Stimulated activated CD8-positive, alpha-beta memory T cell treated with anti-CD3 and anti-CD28 coated beads, Interleukin-4, amount 100 ng/mL, for 4 hours (primary cell): ENCODE data around the gene FKRP.
"Not testable (repeated sequence)": the region's sequence is repeated elsewhere in the genome, so short reads cannot be mapped to it uniquely, and the experiment has no call there.

Experiments
- DNase-seq, 2 donors: peaks; one replicate each; pipeline ENCODE4 v3.0.0-alpha.2; 2020; ENCODE audit warnings: low read depth in 2 of 2, low spot score in 1 of 2

FKRP gene, protein sequence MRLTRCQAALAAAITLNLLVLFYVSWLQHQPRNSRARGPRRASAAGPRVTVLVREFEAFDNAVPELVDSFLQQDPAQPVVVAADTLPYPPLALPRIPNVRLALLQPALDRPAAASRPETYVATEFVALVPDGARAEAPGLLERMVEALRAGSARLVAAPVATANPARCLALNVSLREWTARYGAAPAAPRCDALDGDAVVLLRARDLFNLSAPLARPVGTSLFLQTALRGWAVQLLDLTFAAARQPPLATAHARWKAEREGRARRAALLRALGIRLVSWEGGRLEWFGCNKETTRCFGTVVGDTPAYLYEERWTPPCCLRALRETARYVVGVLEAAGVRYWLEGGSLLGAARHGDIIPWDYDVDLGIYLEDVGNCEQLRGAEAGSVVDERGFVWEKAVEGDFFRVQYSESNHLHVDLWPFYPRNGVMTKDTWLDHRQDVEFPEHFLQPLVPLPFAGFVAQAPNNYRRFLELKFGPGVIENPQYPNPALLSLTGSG

DNA sequence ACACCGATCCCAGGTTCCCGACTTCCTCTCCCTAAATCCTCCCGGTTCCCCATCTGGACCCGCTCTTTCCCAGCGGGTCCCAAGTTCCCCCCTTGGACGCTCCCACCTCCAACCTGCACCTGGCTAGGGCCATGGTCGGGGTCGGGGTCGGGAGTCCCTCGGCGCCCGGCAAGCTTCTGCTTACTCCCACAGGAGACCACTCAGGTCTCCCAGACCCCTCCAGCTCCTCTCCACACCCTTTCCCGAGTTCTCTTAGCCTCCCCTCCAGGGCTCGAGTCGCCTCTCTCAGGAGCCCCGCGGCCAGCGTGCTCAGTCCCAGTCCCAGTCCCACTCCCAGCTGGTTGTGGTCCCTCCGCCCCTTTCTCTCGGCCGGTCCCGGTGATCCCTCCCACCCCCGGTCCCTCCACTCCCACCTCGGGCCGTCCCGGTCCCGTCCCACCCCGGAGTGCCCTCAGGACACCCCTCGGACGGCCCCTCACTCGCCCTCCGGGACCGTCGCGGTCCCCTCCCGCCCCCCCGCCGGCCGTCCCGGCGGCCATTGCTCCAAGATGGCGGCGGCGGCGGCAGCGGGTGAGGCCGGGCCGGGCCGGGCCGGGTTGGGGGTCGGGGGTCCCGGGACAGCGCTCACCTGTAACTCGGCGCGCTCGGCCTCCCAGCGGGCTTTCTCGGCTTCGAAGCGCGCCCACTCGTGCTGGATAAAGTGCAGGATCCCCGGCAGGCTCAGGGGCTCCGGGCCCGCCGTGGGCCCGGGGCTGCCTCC, at the start of gene FKRP:
TSS of gene FKRP (plus strand) at position 537 of the 760 bp plus-strand sequence. CDS start 9,394 bp downstream, outside the sequence.
- no peak for DNase-seq

DNA sequence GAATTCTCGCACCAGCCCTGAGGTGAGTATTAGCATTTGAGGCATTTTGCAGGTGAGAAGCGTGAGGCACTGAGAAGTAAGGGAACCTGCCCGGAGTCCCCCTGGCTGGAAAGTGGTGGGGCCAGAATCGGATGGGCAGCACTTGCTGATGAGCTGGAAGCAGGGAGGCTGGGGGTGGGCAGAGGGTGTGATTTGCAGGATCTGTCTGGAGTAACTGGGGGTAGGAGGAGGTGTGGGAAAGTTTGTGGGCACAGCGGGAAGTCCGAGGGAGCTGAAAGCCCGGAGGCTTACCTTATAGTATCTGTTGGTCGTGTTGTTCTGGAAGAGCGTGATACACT, 49.0 kb upstream of the FKRP start:
- DNase-seq, result no peak

DNA sequence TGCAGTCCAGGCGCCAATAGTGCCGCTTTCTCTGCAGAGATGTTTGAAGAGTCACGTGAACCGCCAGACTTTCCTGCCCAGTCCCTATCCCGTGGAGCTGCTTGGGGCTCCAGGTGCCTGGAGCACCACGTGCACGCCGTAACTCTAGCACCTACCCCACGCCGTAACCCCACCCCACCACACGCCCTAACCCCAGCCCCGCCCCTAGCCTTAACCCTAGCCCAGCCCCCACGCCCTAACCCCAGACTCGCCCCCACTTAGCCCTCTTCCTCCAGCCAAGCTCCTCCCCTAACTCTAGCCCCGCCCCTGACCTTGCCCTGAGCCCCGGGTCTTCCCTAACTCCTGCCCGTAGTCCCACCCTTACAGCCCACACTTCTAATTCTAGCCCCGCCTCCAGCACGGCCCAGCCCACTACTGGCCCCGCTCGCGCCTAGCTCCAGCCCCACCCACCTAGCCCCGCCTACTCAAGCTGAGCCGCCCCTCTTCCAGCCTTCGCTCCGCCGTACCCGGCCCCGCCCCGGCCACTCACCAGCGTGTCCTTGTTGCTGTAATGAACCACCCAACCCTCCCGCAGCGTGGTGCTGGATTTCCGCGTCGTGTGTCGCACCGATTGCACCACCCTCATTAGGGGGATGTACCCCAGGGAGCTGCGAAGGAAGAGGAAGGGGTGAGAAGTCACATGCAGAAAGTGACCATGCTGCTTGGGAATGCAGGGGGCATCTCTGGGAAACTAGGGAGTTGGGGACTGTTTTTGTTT, 48.5 kb upstream of the FKRP start:
- no peak for DNase-seq

DNA sequence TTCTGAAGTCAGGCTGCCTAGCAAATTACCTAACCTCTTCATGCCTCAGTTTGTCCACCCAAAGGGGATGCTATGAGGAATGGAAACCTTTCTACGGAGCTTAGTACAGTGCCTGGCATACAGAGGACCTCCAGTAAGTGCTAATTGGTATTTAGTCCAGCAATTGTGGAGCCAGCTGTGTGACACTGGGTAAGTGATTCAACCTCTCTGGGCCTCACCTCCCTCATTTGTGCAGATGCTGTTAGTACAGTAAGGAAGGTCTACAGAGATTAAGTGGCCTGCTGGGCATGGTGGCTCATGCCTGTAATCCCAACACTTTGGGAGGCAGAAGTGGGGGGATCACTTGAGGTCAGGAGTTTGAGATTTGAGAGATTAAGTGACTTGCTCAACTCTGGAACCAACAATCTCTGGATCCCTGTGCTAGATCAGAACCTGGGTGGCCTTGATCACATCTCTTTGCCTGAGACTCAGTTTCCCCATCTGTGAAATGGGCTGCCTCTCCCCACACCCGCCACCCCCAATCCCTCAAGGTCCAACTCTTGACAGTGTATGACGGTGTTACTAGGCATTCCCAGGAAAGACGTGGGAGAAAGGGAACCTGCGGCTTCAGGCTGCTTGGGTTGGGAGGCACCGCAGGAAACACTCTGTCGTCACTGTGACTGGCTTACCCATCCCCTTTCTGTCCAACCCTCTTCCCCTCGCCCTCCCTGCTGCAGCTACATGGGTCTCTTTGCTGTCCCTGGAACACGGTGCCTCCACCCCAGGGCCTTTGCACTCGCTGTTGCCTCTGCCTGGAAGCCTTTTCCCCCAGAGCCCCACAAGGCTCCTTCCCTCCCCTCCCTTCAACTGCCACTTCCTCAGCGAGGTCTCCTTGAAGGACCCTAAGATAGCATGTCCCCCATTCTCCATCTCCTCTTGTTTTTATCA, 47.2 kb upstream of the FKRP start:
- DNase-seq, result no peak

DNA sequence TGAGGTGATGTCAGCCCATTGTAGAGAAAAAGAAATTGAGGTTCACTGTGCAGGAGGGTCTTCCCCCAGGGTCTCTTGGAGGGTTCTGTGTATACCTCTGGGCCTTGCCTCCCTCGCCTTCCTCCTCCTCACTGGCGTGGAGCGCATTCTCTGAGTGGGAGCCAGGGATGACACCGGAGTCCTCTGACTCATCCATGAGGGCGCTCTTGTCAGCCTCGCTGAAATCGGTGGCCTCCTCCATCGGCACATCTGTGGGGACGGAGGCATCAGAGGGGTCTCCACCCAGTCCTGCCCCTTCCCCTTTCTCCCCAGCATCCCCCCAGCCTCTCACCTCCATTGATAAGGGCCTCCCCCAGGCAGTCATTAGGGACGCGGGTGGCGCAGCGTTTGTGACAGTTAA, 45.2 kb upstream of the FKRP start:
- no peak for DNase-seq

DNA sequence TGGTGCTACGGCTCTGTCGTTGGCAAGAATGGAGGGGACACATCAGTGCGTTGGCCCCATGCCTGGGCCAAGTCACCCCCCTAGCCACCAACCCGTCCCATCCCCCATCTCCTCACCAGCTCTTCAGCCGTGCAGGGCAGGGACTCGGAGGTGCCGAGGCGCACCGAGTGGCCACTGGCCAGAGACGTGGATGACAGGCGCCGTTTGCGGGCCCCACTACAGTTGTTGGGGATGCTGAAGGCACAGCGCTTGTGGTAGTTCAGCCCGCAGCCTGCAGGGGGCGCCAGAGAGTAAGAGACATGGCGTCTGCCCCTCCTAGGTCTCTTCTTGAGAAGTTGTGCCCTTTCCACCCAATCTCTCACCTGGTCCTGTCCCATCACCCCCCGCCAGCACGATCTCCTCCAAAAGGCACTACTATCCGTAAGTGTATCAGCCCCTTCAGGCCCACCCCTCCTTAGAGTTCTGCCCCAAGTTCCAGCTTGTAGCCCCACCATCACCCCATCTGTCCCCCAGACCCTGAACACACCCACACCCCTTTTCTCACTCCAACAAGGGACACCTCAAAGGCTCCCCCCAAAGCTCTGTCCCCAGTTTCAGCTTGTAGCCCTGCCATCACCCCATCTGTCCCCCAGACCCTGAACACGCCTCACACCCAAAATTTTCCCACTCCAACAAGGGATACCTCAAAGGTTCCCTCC, 41.3 kb upstream of the FKRP start:
- peak; percentile 66 to 95 for DNase-seq

DNA sequence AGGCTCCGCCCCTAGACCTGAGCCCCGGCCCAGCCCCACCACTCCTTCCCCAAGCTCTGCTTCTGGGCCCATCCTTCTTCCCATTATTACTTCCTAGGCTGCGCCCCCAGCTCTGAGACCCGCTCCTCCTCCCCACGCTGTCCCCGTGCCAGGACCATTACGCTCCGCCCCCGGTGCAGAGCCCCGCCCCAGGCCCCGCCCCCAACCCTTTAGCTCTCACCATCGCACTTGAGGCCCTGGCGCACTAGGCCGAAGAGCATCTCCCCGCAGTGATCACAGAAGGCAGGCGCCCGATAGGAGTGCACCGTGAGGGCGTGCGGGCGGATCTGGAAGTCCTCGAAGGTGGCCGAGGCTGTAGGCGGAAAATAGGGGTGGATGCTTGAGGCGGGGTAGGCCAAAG, 35.2 kb upstream of the FKRP start:
- DNase-seq, result no peak

DNA sequence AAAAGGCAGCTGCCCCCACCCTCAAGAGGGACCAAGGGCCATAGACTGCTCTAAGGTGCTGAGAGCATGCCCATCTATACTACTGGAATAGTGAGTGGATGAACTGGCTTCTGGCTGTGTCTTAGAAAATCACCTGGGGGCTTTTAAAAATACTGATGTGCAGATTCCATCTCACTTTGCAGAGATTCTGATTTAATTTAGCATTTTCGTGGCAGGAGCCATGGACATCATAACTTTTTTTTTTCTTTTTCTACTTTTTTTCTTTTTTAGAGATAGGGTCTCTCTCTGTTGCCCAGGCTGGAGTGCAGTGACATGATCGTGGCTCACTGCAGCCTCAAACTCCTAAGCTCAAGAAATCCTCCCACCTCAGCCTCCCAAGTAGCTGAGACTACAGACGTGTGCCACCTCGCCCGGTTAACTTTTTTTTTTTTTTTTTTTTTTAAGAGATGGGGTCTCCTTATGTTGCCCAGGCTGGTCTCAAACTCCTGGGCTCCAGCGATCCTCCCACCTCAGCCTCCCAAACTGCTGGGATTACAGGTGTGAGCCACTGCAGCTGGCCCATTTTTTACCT, 33.0 kb upstream of the FKRP start:
- DNase-seq, result not testable (repeated sequence)

DNA sequence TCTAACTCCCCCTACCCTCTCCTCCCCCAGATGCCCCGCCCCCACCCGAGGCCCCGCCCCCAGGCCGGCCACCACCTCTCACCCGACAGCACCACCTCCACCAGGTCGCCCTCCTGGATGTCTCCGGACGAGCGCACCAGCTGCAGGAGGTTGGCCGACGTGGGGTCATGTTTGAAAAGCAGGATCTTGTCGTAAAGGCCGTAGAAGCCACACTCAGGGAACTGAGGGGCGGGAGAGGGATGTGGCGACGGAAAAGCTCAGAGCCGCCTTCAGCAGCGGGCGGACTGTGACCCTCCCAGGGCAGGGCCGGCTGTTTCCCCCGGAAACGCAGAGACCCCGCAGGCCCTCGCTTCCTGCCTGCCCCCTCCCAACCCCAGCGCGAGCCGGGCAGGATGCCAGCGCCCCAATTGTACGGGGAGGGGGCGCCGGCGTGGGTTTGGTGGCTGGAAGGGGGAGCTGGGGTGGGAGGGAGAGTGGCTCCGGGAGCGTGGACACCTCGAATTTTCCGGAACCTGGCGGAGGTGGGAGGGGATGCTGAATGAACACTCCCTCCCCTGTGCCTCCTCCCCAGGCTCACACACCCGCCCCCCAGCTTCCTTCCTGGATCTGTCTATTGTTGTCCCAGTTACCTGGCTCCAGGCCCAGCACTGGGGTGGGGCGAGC, 31.9 kb upstream of the FKRP start:
- peak; percentile 48 to 62 for DNase-seq

DNA sequence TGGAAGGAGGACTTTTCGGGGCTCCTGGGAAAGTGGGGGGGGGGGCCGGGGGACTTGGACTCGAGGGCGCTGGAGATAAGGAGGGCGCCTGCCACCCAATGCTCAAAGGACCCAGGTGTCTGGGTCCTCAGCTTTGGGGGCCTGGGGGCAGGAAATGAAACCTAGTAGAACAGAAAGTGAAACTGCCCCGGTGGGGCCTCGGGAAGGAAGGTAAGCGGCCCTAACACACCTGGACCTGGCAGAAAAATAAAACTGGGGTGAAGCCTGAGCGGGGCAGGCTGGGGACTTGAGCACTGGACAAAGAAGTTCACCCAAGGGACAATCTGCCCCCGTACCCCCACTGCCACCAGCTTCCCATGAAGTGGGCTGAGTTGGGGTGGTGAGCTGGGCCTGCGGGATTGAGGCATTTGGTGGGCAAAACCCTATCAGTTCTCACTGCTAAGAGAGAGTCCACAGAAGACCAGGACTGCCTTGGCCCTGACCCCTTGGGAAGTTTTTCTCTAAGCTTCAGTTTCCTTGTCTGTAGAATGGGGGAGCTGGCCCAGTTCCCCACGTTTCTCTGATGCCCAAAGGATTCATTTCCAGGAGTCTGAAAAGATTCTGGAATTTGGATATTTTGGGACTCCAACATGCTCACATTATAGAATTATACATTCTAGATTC, 31.3 kb upstream of the FKRP start:
- peak in 1 of 2 donors; percentile 33 for DNase-seq

DNA sequence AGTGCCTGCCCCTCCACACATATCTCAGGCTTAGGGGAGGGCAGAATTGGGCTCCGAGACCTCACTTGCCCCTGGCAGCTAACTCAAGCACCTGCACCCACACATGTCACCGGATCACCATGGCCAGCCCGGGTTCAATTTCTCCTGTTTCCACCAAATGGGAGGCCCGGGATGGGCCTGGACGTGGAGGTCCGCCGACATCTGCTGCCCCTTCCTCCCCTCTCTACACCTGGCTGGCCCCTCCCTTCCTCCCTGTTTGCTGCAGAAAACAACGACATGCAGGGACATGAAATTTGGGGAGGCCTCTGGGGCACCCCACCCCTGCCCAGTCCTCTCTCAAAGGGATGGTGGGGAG, 30.3 kb upstream of the FKRP start:
- DNase-seq, result no peak

DNA sequence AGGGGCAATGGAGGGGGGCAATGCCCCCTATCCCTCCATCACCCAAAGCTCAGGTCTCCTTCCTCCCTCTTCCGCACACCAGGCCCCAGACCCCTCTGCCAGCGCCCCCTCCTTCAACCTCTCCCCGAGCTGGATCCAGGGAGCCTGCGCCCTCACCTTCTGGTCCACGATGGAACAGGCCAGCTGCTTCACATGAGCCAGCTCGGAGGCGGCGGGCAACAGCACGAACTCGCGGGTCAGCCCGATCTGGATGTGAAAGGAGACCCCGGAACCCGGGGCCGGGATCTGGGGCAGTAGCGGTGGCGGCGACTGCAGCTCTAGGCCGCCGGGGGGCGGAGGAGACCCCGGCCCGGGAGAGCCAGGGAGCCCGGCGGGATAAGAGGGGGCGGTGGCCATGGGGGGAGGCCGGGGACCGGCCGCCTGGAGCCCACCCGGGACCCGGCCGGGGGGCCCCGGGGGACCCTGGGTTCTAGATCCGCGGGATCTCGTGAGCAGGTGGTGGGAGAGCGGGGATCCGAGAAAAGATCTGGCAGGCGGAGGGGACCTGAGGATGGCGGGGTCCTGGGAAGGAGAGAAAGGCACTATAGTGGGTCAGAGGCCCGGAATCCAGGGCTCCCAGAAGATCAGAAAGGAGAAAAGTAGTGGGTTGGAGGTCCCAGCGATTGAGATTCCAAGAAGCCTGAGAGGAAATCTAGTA, 29.7 kb upstream of the FKRP start:
- DNase-seq, result no peak

DNA sequence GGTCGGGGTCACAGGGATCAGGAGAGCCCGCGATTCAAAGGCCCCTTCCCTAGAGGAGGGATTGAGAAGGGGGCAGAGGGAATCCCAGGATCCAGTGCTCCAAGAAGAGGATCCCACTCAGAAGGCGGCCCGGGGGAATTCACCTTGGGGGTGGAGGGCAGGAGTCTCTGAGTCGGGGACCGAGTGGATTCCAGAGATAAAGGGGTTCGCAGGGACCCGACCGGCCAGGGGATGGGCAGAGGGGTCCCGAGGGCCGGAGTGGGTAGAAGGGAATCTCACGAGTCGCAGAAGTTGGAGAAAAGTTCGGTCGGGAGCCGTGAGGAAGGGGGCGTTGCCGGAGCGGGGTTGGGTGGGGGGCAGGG, 29.2 kb upstream of the FKRP start:
- DNase-seq, result no peak

DNA sequence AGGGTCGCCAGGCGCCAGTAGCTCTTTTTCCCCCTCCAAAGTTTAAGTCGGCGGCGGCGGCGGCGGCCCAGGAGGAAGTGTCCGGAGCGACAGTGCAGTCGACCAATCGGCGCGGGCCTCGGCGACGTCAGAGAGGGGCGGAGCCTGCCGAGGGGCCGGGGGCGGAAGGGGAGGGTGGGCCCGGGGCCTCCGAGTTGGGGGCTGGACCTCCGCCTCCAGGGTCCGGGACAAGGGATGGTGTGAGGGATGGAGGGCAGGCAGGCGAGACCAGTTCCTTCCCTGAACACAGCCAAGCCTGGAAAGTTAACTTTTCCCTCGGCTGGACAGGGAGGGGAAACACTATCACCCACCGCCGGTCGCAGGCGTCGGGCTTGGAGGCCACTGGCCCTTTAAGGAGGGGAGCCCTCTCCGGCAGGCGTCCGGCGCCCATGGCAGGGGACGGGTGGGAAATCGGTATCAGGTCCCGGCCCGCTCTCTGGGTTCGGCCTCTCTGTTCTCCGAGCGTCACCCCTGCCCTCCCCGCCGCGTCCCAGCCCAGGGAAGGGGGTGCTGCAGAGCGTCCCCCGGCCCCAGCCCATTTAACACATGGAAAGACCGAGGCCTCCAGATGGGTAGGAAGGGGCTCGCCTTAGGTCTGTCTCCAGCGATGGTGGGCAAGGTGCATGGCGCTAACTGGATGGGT, 28.7 kb upstream of the FKRP start, which contains the start of gene PRKD2:
TSS of gene PRKD2 (minus strand) at position 81 of the 682 bp plus-strand sequence. CDS start 744 bp downstream, outside the sequence.
- peak; percentile 77 to 89 for DNase-seq

DNA sequence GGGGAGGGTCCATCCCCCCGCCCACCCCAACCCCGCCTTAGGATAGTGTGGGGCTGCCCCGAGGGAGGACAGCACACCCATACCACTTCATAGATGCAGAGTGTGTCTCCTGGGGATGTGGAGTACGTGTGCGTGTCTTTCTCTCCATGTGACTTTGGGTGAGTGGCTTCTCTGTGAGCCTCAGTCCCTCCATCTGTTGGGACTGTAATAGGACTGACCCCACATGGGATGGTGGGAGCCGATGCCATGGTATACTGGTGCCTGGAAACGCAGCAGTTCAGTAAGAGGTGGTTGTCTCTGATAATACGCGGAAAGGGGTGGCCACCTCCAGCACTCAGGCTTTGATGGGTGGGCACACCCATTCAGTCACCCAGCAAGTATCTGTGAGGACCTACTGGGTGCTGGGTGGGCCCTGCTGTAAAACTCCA, 28.1 kb upstream of the FKRP start:
- DNase-seq, result no peak

DNA sequence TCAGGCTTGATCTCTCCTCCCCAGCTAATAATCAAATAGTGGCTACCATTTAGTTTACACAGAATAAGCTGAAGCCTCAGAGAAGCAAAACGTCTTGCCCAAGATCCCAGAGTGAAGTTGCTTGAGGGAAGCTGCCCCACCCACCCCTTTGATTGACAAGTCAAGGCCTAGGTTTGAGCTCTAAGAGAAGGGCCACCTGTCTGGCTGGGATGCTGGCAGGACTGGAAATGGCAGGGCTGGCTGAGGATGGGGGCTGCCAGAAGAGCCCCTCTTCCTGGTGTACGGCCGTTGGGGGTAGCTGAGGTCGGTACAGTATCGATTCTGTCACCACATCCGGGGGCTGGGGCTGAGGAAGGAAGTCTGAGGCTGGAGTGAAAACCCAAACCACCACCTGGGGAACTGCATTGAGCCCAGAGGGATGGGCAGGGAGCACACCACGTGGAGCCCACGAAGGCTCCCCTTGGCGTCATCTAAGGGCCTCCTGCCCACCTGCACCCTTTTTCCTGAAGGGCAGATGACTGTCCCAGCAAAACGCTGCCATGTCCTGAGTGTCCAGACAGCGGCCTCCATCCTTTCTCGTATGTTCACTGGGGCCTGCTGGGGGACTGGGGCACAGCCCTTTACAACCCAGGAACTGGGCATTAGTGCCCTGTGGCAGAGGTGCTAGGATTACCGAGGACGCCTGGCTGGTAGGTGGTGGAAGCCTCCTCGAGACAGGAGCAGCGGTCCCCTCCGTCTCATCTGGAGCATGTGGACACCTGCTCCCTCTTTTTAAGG, 27.5 kb upstream of the FKRP start:
- DNase-seq, result peak; percentile 41 to 44
